Neutrophil (primary cell): ENCODE measurements around the gene R3HDM2.
A peak's percentile ranks its signal among the peaks of the same experiment; 100 is the strongest.

Experiments used
- H3K27ac ChIP-seq: fragments of 200-600 bp; sonication (generic); 2 replicates; pipeline ENCODE4 v1.5.1; 2016; ENCODE audit warnings: mild to moderate bottlenecking, moderate library complexity
- H3K27me3 ChIP-seq: fragments of 200-600 bp; sonication (generic); 2 replicates; pipeline ENCODE4 v1.6.0; 2016; ENCODE audit warnings: mild to moderate bottlenecking
- H3K36me3 ChIP-seq: fragments of 200-600 bp; sonication (generic); 2 replicates; pipeline ENCODE4 v1.5.1; 2017
- H3K4me1 ChIP-seq, 2 experiments: fragments of 200-600 bp in 1 of 2; sonication (generic) in 1 of 2; 1 replicate in 1 of 2; 2 replicates in 1 of 2; pipeline versions ENCODE4 v1.5.1 to v1.6.1; 2013 to 2016; ENCODE audit warnings: low read depth in 1 of 2, low read length in 1 of 2, mild to moderate bottlenecking in 1 of 2, moderate library complexity in 1 of 2; ENCODE audit not compliant: control insufficient read depth in 1 of 2, insufficient read depth in 1 of 2
- H3K4me3 ChIP-seq, 2 experiments: fragments of 200-600 bp in 1 of 2; sonication (generic) in 1 of 2; 1 replicate in 1 of 2; 2 replicates in 1 of 2; pipeline ENCODE4 v1.5.1; 2013 to 2016; ENCODE audit warnings: low read depth in 1 of 2, low read length in 1 of 2, mild to moderate bottlenecking in 1 of 2, moderate library complexity in 1 of 2
- H3K9me3 ChIP-seq: fragments of 200-600 bp; sonication (generic); 2 replicates; pipeline ENCODE4 v1.5.1; 2016
- TF ChIP-seq, protein P1 (sequence below): fragments of 200-600 bp; sonication (generic); IDR thresholded peaks from 2 replicates; pipeline ENCODE4 v1.5.1; 2016; ENCODE audit warnings: antibody characterized with exemption

R3HDM2 gene

DNA sequence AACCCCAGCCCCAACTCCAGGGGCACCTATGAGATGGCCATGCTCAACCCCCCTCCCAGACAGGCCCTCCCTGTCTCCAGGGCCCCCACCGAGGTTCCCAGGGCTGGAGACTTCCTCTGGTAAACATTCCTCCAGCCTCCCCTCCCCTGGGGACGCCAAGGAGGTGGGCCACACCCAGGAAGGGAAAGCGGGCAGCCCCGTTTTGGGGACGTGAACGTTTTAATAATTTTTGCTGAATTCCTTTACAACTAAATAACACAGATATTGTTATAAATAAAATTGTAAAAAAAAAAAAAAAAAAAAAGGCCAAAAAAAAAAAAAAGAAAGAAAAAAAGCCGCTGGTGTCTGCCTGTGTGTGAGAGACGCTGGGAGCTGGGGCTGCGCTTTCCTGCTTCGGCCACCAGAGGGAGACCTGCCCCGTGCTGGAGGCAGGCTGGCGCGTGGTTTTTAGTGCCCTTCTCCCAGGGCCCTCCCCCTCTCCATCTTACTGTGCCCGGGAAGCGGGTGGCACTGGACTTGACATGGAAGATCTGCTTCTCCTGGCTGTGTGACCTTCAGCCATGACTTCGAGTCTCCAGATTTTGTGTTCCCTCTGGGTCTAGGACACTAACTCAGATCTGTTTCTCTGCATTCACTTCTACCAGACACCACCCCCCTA, 217.7 kb downstream of the R3HDM2 start:
- Histone ChIP-seq H3K27me3 (peaks cover 72% of the 10 kb centered on the region), H3K36me3 (no peaks in the 10 kb centered on the region), H3K4me3 (no peak overlapping the region), H3K27ac (no peak overlapping the region), H3K4me1 (peaks cover 11 to 25% of the 10 kb centered on the region in 2 experiments), H3K9me3 (no peaks in the 10 kb centered on the region)
- TF ChIP-seq, protein P1, sequence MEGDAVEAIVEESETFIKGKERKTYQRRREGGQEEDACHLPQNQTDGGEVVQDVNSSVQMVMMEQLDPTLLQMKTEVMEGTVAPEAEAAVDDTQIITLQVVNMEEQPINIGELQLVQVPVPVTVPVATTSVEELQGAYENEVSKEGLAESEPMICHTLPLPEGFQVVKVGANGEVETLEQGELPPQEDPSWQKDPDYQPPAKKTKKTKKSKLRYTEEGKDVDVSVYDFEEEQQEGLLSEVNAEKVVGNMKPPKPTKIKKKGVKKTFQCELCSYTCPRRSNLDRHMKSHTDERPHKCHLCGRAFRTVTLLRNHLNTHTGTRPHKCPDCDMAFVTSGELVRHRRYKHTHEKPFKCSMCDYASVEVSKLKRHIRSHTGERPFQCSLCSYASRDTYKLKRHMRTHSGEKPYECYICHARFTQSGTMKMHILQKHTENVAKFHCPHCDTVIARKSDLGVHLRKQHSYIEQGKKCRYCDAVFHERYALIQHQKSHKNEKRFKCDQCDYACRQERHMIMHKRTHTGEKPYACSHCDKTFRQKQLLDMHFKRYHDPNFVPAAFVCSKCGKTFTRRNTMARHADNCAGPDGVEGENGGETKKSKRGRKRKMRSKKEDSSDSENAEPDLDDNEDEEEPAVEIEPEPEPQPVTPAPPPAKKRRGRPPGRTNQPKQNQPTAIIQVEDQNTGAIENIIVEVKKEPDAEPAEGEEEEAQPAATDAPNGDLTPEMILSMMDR = peak; percentile 81

DNA sequence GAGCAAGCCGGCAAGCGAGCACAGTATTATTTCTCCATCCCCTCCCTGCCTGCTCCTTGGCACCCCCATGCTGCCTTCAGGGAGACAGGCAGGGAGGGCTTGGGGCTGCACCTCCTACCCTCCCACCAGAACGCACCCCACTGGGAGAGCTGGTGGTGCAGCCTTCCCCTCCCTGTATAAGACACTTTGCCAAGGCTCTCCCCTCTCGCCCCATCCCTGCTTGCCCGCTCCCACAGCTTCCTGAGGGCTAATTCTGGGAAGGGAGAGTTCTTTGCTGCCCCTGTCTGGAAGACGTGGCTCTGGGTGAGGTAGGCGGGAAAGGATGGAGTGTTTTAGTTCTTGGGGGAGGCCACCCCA, 218.2 kb downstream of the R3HDM2 start:
- H3K4me3 ChIP-seq = no peak overlapping the region
- TF ChIP-seq, protein P1 = no peak
- no peaks in the 10 kb centered on the region for H3K9me3 ChIP-seq
- H3K4me1 ChIP-seq = peaks cover 11 to 25% of the 10 kb centered on the region in 2 experiments
- H3K36me3 ChIP-seq = no peaks in the 10 kb centered on the region
- H3K27ac ChIP-seq = no peak overlapping the region
- peaks cover 67% of the 10 kb centered on the region for H3K27me3 ChIP-seq

DNA sequence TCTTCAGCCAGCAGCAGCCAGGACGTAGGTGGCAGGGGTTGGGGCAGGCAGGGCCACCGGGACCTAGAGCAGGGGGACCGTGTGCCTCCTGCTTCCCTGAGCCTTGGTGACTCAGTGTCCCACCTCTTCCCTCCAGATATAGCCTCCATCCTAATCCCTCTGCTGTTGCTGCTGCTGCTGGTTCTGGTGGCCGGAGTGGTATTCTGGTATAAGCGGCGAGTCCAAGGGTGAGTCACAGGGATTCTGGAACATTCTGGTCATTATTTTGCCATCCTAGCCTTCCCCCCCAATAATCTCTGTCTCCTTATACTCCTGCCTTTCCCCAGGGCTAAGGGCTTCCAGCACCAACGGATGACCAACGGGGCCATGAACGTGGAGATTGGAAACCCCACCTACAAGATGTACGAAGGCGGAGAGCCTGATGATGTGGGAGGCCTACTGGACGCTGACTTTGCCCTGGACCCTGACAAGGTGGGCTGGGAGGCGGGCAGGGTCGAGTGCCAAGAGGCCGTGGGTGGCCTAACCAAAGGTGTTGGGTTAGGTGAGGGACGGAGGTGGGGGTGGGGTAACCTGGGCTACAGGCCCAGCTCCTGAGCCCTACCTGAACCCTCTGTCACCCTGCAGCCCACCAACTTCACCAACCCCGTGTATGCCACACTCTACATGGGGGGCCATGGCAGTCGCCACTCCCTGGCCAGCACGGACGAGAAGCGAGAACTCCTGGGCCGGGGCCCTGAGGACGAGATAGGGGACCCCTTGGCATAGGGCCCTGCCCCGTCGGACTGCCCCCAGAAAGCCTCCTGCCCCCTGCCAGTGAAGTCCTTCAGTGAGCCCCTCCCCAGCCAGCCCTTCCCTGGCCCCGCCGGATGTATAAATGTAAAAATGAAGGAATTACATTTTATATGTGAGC, 218.8 kb downstream of the R3HDM2 start:
- Histone ChIP-seq H3K4me3 (no peak overlapping the region), H3K4me1 (peaks cover 6 to 22% of the 10 kb centered on the region in 2 experiments)

DNA sequence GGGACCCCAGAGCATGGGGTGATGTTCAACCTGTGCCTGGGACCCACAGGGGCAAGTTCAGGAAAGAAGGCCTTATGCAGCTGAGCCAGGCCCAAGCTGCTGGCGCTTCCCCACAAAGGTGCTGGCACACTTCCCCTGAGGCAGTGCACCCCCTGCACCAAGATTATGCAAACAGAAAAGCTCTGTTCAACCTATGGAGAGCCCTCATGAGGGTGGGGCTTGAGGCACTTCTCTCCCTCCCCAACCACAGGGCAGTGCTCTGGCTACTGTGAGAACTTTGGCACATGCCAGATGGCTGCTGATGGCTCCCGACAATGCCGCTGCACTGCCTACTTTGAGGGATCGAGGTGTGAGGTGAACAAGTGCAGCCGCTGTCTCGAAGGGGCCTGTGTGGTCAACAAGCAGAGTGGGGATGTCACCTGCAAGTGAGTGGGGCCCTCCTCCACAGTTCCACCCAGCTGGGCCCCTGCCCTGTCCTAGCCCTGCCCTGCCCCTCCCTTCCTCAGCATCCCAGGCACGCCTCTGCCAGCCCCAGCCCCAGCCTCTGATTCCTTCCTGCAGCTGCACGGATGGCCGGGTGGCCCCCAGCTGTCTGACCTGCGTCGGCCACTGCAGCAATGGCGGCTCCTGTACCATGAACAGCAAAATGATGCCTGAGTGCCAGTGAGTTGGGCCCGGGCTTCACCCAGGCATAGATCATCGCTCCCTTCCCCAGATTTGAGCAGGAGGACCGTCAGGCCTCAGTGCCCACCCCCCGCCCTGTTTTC, 219.7 kb downstream of the R3HDM2 start:
- Histone ChIP-seq H3K4me3 (no peak overlapping the region), H3K27ac (no peak overlapping the region), H3K27me3 (peaks cover 52% of the 10 kb centered on the region), H3K36me3 (no peaks in the 10 kb centered on the region), H3K4me1 (peaks cover 0 to 14% of the 10 kb centered on the region in 2 experiments), H3K9me3 (no peaks in the 10 kb centered on the region)
- TF ChIP-seq, protein P1 = no peak

More for the DNA sequence above, 218.8 kb downstream of the R3HDM2 start:
- no peak overlapping the region for H3K27ac ChIP-seq
- H3K27me3 ChIP-seq = peaks cover 61% of the 10 kb centered on the region
- H3K36me3 ChIP-seq = no peaks in the 10 kb centered on the region
- TF ChIP-seq, protein P1 = no peak
- H3K9me3 ChIP-seq = no peaks in the 10 kb centered on the region

DNA sequence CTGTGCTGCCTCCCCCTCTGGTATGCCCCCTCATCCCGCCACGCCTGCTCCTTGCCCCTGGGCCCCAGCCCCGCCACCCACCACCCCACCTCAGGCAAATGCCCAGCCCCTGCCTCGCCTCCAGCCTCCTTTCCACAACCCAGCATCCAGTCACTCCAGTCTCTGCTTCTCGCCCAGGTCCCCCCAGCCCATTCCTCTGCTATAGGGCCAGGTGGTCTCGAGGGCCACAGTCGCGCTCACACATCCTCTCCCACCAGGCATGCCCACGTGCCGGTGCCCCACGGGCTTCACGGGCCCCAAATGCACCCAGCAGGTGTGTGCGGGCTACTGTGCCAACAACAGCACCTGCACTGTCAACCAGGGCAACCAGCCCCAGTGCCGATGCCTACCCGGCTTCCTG, 220.4 kb downstream of the R3HDM2 start:
- H3K27me3 ChIP-seq = peaks cover 45% of the 10 kb centered on the region
- no peaks in the 10 kb centered on the region for H3K9me3 ChIP-seq
- H3K36me3 ChIP-seq = no peaks in the 10 kb centered on the region
- no peak overlapping the region for H3K27ac ChIP-seq
- H3K4me3 ChIP-seq = no peak overlapping the region
- TF ChIP-seq, protein P1 = no peak
- peaks cover 0 to 12% of the 10 kb centered on the region in 2 experiments for H3K4me1 ChIP-seq
